ENCODE results near the gene NAV2.

NAV2 gene

DNA sequence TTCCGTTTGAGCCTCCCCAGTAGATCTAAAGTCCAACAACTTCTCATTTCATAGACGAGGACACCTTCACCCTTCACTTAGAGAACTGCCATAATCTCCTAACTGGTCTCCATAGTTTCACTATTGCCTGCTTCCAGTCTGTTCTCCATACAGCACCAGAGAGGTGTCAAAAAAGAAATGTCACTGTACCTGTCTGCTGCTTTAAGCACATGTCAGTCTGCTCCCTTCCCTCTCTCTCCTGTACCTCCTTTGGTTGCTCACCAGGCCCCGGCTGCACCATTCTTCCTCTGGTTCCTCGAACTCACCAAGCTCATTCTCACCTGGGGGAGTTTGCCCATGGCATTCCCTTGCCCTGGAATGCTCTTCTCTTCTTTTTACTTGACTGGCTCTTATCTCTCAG is 75.8 kb downstream of the NAV2 start:
- FAIRE-seq = no peak

- no peak for FAIRE-seq
Measured at GRCh38 chr11:19789245-19789644, 76.6 kb downstream of the NAV2 start.

DNA sequence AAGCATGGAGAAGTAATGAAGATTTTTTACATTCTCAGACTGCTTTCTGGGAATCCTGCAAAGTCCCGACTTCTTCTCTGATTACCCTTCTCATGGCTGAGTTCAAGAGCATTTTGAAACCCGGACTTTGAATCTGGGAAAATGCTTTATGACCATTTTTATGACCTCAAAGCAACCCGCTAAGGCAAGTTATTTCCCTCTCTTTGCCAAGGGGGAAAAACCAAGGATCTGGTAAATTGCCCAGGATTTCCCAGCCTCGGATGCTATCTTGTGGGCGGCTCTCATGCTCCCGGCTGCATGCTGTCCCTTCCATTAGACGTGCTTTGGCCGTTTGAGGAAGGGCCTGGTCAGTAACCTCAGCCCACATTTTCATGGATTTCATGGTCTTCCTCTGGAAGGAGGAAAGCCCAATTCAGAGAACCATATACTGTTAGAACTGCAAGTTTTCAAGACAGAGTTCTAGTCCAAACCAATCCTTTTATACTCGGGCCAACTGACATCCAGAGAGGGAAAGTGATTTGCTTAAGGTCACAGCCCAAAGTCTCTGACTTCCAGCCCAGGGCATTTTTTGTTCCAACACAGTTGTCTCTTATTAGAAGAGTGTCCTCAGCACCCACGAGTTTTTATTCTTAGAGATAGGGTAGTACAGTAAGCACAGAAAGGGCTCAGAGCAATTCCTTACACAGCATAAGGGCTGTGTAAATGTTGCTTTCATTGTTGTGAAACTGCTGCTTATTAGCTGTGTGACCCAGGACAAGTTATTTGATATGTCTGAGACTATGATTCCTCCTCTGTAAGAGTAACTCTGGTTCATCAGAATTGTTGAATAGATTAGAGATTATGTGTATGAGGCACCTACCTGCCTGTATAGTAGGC is 77.4 kb downstream of the NAV2 start:
- no peak for FAIRE-seq

DNA sequence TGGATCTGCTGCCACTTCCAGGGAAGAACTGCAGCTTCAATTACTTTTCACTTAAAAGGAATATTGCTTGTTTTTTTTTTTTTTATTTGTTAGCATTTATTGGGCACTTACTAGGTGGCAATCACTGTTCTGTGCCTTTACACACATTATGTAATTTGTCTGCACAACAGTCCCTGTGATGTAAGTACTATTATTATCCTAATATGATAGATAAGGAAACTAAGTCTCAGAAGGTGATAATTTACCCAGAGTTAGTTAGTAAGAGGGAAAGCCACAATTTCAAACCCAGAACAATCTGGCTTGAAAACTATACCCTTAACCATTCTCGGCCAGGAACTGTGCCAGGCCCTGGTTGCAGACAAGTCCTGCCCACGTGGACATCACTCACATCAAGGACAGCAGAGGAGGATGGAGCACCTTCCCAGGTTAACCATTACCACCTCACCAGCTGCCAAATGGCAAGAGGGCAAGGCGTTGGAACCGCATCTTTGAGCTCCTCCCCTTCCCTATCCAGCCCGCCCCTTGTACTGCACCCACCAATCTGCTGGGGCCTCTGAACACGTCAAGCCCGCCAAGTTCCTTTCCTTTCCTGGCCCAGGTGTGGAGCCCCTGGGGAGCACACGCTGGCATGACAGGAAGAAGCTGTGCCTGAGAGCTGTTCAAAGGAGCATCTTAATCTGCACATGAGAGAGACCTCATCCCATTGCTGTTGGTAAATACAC is 78.4 kb downstream of the NAV2 start:
- no peak for FAIRE-seq

GRCh38 chr11:19792510-19792909 is 79.9 kb downstream of the NAV2 start:
- no peak for FAIRE-seq

- FAIRE-seq = no peak
Measured at GRCh38 chr11:19793326-19793725, 80.7 kb downstream of the NAV2 start.

- FAIRE-seq = no peak
Measured at GRCh38 chr11:19794161-19794560, 81.5 kb downstream of the NAV2 start.

- no peak for FAIRE-seq
Measured at GRCh38 chr11:19795082-19795481, 82.4 kb downstream of the NAV2 start.

DNA sequence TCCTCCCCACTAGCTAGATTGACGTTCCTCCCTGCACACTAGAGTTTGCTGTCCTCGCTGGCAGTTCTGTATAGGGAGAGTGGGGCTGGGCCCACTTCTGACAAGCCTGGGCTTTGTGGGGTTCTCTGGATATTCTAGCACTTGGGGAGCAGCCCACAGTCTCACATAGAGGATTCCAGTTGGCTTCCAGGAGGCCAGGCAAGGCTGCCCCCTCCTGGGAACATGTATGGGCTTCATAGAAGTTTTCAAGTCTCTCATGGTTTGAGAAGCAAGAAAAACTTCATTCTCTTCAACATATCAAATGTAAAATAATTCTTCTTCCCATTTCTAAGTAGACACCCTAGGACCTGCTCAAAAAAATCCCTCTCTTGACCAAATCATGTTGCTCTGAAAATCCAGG is 87.5 kb downstream of the NAV2 start:
- FAIRE-seq = no peak

DNA sequence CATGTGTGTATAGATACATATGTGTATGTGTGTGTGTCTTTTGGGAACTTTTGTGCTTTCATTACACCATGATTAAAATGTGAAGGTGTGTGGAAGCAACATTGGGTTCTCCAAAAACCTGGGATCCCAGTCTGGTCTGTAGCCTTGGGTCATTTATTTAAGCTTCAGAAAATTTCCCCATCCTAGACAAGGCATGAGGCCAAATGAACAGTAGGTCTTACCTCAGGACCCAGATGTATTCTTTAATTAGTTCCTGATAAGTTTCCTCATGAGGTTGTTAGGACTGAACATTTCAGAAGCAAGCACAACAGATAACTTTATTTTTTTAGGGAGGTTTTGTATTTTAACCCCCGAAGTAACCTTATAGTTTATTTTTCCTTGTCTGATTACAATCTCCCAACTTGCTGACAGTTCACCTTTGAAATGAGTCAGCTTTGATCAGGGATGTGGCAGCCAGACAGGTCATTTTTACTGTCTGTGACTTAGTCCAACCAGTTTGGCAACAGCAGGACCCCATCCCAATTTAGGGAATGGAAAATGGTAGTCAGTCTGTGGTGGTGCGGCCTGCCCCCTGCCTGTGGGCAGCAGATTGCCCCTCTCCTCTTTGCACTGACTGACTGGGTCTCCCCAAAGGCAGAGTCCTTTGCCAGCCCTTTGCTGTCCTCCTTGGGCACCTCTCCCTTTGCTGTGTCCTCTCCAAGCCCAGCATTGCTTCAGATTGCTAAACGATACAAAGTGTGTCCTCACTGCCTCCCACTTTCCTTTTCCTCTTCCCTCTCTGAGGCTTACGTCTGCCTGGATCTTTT is 88.3 kb downstream of the NAV2 start:
- FAIRE-seq = no peak

- FAIRE-seq = no peak
Measured at GRCh38 chr11:19802773-19803293, 90.2 kb downstream of the NAV2 start.

GRCh38 chr11:19803506-19803998 is 90.9 kb downstream of the NAV2 start:
- FAIRE-seq = no peak

- no peak for FAIRE-seq
Measured at GRCh38 chr11:19805376-19805775, 92.7 kb downstream of the NAV2 start.

- FAIRE-seq = no peak
Measured at GRCh38 chr11:19805827-19806226, 93.2 kb downstream of the NAV2 start.

DNA sequence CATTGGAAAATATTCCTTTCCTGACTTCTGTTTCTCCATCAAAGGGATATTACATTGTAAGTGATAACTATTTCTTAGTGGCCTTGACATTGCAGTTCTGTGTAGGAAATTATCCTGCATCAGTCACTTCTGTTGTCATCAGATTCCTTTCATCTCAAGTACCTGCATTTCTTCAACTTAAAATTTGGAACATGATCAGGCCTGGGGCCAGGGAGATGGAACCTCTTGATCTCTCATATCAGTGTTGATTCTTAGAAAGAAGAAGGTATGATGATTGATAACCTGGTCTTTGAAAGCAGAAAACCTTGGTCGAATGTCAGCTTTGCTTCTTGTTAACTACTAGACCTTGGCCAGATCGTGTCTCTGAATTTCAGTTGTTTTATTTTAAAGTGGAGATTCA is 93.6 kb downstream of the NAV2 start:
- no peak for FAIRE-seq

GRCh38 chr11:19808076-19808911 is 95.7 kb downstream of the NAV2 start:
- FAIRE-seq = no peak

DNA sequence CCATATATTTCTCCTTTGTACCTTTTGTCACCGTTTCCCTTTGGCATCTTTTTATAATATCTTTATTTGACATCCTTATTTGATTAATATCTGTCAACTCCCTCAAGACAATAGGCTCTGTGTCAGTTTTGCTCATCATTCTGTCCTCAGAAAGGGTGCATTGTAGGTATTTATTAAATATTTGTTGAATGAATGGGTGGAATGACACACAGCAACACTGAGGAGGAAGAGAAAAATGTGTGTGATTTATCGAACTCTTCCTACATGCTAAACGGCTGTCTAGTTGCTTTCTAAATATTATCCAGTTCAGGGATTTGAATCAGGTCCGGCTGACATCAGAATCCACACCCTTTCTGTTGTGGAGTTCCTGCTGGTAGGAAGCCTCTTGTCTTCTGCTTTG is 98.2 kb downstream of the NAV2 start:
- FAIRE-seq = no peak

DNA sequence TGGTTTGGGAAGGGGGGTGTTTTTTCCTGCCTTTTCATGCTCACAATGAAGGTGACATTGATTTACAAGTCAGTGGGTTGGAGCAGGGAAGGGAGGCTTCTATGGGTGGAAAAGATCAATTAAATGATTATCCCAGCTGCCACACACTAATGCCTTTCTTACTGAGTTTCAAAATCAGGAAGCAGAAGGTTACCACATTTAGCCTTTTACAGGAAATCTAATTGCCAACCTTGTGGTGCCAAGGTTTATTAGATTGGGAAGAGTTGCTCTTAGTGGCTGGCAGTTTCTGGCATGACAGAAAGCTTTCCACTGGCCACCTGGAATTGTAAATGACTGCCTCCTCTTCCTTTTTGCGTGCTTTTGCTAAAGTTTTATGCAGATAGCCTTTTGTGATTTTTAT is 98.7 kb downstream of the NAV2 start:
- no peak for FAIRE-seq

DNA sequence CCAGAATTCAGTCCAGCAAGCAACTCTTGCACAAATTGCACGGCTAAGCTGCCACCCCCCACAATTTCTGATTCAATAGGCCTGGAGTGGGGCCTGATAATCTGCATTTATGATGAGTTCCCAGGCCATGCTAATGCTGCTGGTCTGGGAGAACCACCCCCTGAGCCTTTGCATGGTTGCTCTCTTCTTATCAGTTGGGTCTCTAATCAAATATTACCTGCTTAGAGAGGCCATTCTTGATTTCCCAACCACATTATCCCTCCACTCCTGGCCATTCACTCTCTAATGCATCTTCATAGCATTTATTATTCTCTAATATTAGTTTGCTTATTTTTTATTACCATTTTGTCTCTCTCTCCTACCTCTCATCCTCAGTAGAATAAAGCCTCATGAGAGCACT is 99.5 kb downstream of the NAV2 start:
- FAIRE-seq = no peak

- FAIRE-seq = no peak
Measured at GRCh38 chr11:19812710-19813109, 100.1 kb downstream of the NAV2 start.

DNA sequence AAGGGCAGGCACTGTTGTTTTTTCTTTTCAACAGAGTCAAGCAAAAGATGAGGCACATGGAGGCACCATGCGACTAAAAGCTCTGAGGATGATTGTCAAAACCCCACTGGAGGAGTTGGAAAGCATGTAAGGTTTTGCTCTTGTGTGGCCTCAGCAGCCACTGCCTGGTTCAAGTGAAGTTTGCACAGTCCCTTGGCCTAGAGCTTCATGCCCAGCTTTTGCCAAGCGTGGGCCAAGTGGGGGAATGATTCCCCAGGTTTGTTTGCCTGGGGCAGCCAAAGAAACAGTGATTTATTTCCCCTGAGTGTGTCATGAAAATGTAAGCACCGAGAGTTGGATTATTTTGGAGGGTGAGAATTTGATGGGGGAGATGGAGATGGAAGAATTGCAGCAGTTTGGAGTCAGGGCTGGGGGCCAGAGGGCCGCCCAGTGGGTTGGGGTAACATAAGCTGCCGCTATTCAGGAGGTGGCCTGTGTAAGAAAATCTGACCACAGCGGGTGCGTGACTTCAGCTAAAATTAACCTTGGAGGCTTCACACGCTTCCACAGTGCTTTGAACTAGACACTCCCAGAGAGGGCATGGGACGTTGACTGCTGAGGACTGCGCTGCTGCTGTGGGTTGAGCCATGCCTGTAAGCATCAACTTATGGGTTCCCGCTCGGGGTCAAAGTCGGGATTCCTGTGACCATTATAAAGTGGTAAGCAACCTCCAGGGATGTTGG is 100.7 kb downstream of the NAV2 start:
- FAIRE-seq = no peak
